SU-DHL-6 (cell line): ENCODE results near the gene KRT84.

Experiments
- CTCF ChIP-seq: fragments of 200-600 bp; sonication (generic); IDR thresholded peaks from one replicate; pipeline ENCODE4 v1.5.1; 2017; ENCODE audit warnings: antibody characterized with exemption, mild to moderate bottlenecking, low read length, moderate library complexity; ENCODE audit not compliant: insufficient read depth, poor library complexity, severe bottlenecking
- EZH2phosphoT487 ChIP-seq: fragments of 200-600 bp; sonication (generic), shearing (Covaris generic); conservative IDR thresholded peaks from 2 replicates; pipeline ENCODE4 v1.6.1; 2018; ENCODE audit warnings: mild to moderate bottlenecking, antibody characterized with exemption, low read length, moderate library complexity, mixed read lengths

GRCh38 chr12:52361553-52361952, 23.9 kb downstream of the KRT84 start:
- no peak for TF ChIP-seq CTCF
- no peak for TF ChIP-seq EZH2phosphoT487
